Mesenchymal stem cell (in vitro differentiated cells and primary cell): ENCODE measurements around the gene SPEN.

ENCODE experiments used
- DNase-seq: peaks from one replicate; pipeline ENCODE4 v3.0.0-alpha.2; 2013
- H2AFZ ChIP-seq: one replicate; pipeline ENCODE4 v1.6.1; 2013; ENCODE audit warnings: low read depth, mild to moderate bottlenecking, control low read depth, inconsistent platforms, low read length, moderate library complexity
- H2AK5ac ChIP-seq: 2 replicates; pipeline ENCODE4 v1.6.1; 2013; ENCODE audit warnings: low read length, moderate library complexity, mild to moderate bottlenecking, inconsistent platforms; ENCODE audit not compliant: severe bottlenecking
- H2BK120ac ChIP-seq: one replicate; pipeline ENCODE4 v1.6.1; 2013; ENCODE audit warnings: low read depth, mild to moderate bottlenecking, inconsistent platforms, low read length, moderate library complexity
- H2BK12ac ChIP-seq, 2 experiments: one replicate each; pipeline ENCODE4 v1.6.1; 2013; ENCODE audit warnings: inconsistent platforms in 2 of 2, low read length in 2 of 2, mild to moderate bottlenecking in 2 of 2, moderate library complexity in 2 of 2, control low read depth in 1 of 2
- H2BK15ac ChIP-seq: one replicate; pipeline ENCODE4 v1.6.1; 2013; ENCODE audit warnings: mild to moderate bottlenecking, low read depth, inconsistent platforms; ENCODE audit not compliant: poor library complexity, severe bottlenecking
- H2BK5ac ChIP-seq: 2 replicates; pipeline ENCODE4 v1.6.1; 2013; ENCODE audit warnings: low read depth, mild to moderate bottlenecking, low read length, control low read depth, inconsistent platforms; ENCODE audit not compliant: poor library complexity, severe bottlenecking
- H3K14ac ChIP-seq, 2 experiments: one replicate each; pipeline ENCODE4 v1.6.1; 2013; ENCODE audit warnings: inconsistent platforms in 2 of 2, low read length in 2 of 2, control low read depth in 1 of 2, mild to moderate bottlenecking in 1 of 2, moderate library complexity in 1 of 2
- H3K18ac ChIP-seq, 2 experiments: one replicate each; pipeline ENCODE4 v1.6.1; 2013; ENCODE audit warnings: inconsistent platforms in 2 of 2, low read length in 2 of 2, control low read depth in 1 of 2, low read depth in 1 of 2, mild to moderate bottlenecking in 1 of 2
- H3K23ac ChIP-seq, 2 experiments: one replicate each; pipeline ENCODE4 v1.6.1; 2013; ENCODE audit warnings: inconsistent platforms in 2 of 2, low read length in 2 of 2, mild to moderate bottlenecking in 2 of 2, moderate library complexity in 2 of 2, control low read depth in 1 of 2
- H3K27ac ChIP-seq: 2 replicates; pipeline ENCODE4 v1.5.1; 2013; ENCODE audit warnings: mild to moderate bottlenecking, moderate library complexity, low read length, control low read depth, inconsistent platforms; ENCODE audit not compliant: poor library complexity, severe bottlenecking
- H3K27me3 ChIP-seq, 2 experiments: 2 replicates each; pipeline versions ENCODE4 v1.6.1 to v1.7.0; 2013; ENCODE audit warnings: low read length in 2 of 2, mild to moderate bottlenecking in 2 of 2, moderate library complexity in 2 of 2, control low read depth in 1 of 2, inconsistent platforms in 1 of 2; ENCODE audit not compliant: control insufficient read depth in 1 of 2, insufficient read depth in 1 of 2
- H3K36me3 ChIP-seq, 2 experiments: 2 replicates each; pipeline versions ENCODE4 v1.6.1 to v1.7.0; 2013; ENCODE audit warnings: low read length in 2 of 2, control low read depth in 1 of 2, inconsistent platforms in 1 of 2, low read depth in 1 of 2, mild to moderate bottlenecking in 1 of 2; ENCODE audit not compliant: insufficient read depth in 2 of 2, control insufficient read depth in 1 of 2
- H3K4ac ChIP-seq, 2 experiments: one replicate each; pipeline ENCODE4 v1.6.1; 2013; ENCODE audit warnings: inconsistent platforms in 2 of 2, low read length in 2 of 2, mild to moderate bottlenecking in 2 of 2, moderate library complexity in 2 of 2, control low read depth in 1 of 2, low read depth in 1 of 2
- H3K4me1 ChIP-seq: 2 replicates; pipeline ENCODE4 v1.6.1; 2013; ENCODE audit warnings: low read depth, low read length, control low read depth; ENCODE audit not compliant: control insufficient read depth, insufficient read depth
- H3K4me2 ChIP-seq: 2 replicates; pipeline ENCODE4 v1.6.1; 2013; ENCODE audit warnings: low read length, mild to moderate bottlenecking, inconsistent platforms; ENCODE audit not compliant: poor library complexity, severe bottlenecking
- H3K4me3 ChIP-seq, 2 experiments: 2 replicates each; pipeline versions ENCODE4 v1.5.1 to v1.7.0; 2013; ENCODE audit warnings: low read length in 2 of 2, mild to moderate bottlenecking in 2 of 2, control low read depth in 1 of 2, low read depth in 1 of 2; ENCODE audit not compliant: insufficient read depth in 1 of 2
- H3K79me1 ChIP-seq: replicated peaks from 2 replicates; pipeline ENCODE4 v1.6.1; 2013; ENCODE audit warnings: mild to moderate bottlenecking, control low read depth, low read length, inconsistent platforms; ENCODE audit not compliant: poor library complexity, severe bottlenecking
- H3K9ac ChIP-seq: 2 replicates; pipeline ENCODE4 v1.7.0; 2013; ENCODE audit warnings: mild to moderate bottlenecking, low read length, moderate library complexity
- H3K9me3 ChIP-seq: 2 replicates; pipeline ENCODE4 v1.7.0; 2013; ENCODE audit warnings: mild to moderate bottlenecking, low read length; ENCODE audit not compliant: control insufficient read depth
- H4K8ac ChIP-seq: one replicate; pipeline ENCODE4 v1.6.1; 2013; ENCODE audit warnings: inconsistent platforms, mild to moderate bottlenecking, low read length, moderate library complexity
- H4K91ac ChIP-seq: one replicate; pipeline ENCODE4 v1.6.1; 2013; ENCODE audit warnings: mild to moderate bottlenecking, low read length, inconsistent platforms
- WGBS: methylation state at CpG from one replicate; pipeline ENCODE4 v1.1.7; 2013; ENCODE audit warnings: mixed read lengths; 5-methylcytosine and 5-hydroxymethylcytosine counted together

SPEN gene

DNA sequence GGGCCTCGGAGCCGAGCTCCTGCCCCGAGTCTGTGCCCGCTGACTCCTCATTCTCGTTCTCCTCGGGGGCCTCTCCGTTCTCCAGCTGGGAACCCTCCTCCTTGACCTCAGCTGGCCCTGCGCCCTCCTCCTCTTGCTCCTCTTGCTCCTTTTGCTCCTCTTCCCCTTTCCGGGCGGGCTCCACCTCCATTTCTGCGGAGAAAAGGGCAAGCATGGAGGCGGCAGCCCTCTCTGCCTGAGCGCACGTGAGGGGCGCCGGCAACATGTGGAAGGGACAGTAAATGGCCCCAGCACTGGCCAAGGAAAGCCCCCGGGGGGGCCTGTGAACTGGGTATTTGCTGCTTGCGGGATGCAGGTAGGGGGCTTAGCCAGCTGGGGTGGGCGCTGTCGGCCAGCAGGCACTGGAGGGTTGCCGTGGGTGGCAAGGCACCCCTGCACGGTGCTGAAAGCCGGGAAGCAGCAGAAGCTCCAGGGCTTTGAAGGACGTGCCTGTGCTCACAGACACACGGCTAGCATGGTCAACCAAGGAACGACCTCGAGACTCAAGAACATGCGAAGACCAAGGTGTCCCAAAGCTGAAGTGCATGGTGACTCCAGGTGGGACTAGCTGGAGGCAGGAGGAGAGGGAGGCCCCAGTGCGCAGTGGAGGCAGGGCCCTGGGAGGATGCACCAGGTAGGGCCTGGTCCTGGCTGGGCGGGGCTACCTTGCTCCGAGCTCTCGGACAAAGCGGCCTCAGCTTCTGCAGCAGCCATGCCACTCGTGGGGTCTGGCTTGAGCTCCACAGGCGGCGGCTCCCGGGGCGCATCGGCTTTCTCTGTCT lies 97.7 kb downstream of the SPEN start:
- H2BK15ac ChIP-seq, result no peak overlapping the region
- no peak overlapping the region for H3K18ac ChIP-seq
- no peaks in the 10 kb centered on the region for H3K27me3 ChIP-seq
- no peak overlapping the region for H4K91ac ChIP-seq
- no peak overlapping the region for H3K27ac ChIP-seq
- no peak overlapping the region for H4K8ac ChIP-seq
- H3K9ac ChIP-seq, result no peak overlapping the region
- no peak overlapping the region for H3K4me3 ChIP-seq
- H2BK120ac ChIP-seq, result no peak overlapping the region
- H3K4me1 ChIP-seq, result peaks cover 29% of the 10 kb centered on the region
- 97% methylated on average over 39 of the region's 39 CpGs for WGBS
- H2BK5ac ChIP-seq, result no peak overlapping the region
- no peak overlapping the region for H2BK12ac ChIP-seq
- H3K23ac ChIP-seq, result no peak overlapping the region
- no peak overlapping the region for H2AK5ac ChIP-seq
- peaks cover 55% of the 10 kb centered on the region for H3K79me1 ChIP-seq
- peaks cover 78 to 83% of the 10 kb centered on the region in 2 experiments for H3K36me3 ChIP-seq
- no peak for DNase-seq
- H2AFZ ChIP-seq, result no peak overlapping the region
- H3K4me2 ChIP-seq, result no peak overlapping the region
- H3K9me3 ChIP-seq, result no peaks in the 10 kb centered on the region
- H3K14ac ChIP-seq, result no peak overlapping the region
- H3K4ac ChIP-seq, result no peak overlapping the region

DNA sequence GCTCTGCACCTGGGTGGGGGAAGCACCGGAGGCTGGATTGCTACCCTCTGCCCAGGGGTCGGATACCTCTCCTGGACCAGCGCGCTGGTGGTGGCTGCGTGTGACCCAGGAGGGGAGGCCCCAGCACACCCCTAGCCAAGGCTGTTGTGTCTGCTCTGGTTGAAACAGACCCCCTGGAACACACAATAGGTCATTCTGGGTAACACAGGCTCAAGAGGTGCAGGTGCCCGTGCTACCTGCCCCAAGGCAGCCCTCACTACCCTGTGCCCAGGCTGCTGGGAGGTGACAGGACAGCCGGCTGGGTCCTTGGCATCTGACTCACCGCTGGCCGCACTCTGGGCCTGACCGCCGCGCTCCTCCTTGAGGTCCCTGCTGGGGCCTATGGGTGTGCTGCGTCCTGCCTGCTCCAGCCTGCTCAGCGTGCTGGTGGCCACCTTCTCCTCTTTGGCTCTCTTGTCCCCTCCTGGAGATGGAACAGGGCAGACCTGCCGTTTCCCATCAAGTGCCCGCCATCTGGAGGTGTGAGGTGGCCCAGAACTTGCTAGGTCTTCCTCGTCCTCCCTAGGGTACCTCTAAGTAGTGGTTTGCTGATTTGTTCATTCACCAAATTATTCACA lies 98.4 kb downstream of the SPEN start:
- Histone ChIP-seq H2BK5ac (no peak overlapping the region), H3K18ac (no peak overlapping the region), H3K23ac (no peak overlapping the region), H2AFZ (no peak overlapping the region), H2BK15ac (no peak overlapping the region), H3K36me3 (peaks cover 71 to 80% of the 10 kb centered on the region in 2 experiments), H2BK120ac (no peak overlapping the region), H3K27ac (no peak overlapping the region), H3K4me1 (peaks cover 37% of the 10 kb centered on the region), H3K4ac (no peak overlapping the region), H3K4me2 (no peak overlapping the region), H2AK5ac (no peak overlapping the region), H3K4me3 (no peak overlapping the region), H3K9ac (no peak overlapping the region), H4K91ac (no peak overlapping the region), H3K9me3 (no peaks in the 10 kb centered on the region), H2BK12ac (peak overlapping the region in 1 of 2 experiments; percentile 11), H4K8ac (no peak overlapping the region), H3K79me1 (peaks cover 54% of the 10 kb centered on the region), H3K14ac (no peak overlapping the region), H3K27me3 (no peaks in the 10 kb centered on the region)
- DNase-seq, result no peak
- WGBS, result over 99% methylated on average over 17 of the region's 17 CpGs

DNA sequence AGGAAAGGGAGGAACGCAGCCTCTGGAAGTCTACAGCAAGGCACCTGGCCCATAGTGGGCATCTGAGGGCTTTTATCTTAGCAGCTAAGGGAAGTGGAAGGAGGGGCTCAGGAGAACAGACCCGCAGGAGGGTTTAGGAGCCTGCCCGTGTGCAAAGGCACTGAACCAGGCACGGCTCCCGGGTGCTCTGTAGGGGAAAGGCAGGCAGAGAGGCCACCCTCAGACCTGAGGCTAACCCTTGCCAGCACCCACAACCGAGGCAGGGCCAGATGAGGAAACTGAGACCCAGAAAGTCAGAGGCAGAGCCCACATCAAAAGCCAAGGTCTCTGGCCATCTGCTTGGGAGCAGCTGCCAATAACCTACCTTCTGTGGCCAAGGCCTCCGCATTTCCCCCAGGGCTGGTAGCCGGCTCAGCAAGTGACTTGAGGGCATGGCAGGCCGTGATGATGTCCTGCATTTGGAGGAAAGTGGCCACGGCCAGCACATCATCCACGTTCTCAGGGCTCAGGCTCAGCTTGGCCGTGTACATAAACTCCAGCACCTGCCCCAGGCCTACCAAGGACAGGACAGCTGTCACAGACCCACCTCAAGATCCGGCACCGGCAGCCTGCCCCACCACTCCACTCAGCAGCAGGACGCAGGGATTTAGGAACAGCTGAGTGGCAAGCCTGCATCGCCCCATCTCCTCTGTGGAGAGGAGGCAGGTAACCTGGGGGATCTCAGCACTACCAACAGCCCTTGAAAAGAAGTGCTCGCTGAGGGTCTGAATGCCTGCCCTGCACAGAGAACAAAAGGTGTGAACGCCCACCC lies 99.3 kb downstream of the SPEN start:
- Histone ChIP-seq H3K79me1 (peaks cover 49% of the 10 kb centered on the region), H3K4ac (no peak overlapping the region), H3K14ac (no peak overlapping the region), H2BK12ac (no peak overlapping the region), H3K36me3 (peaks cover 63 to 72% of the 10 kb centered on the region in 2 experiments), H3K18ac (no peak overlapping the region), H3K4me3 (no peak overlapping the region), H2AFZ (no peak overlapping the region), H3K9me3 (no peaks in the 10 kb centered on the region), H3K4me1 (peaks cover 45% of the 10 kb centered on the region), H2AK5ac (no peak overlapping the region), H3K27me3 (no peaks in the 10 kb centered on the region), H3K27ac (no peak overlapping the region), H4K8ac (no peak overlapping the region), H3K23ac (no peak overlapping the region), H2BK5ac (no peak overlapping the region), H2BK120ac (no peak overlapping the region), H4K91ac (no peak overlapping the region), H2BK15ac (no peak overlapping the region), H3K9ac (no peak overlapping the region), H3K4me2 (no peak overlapping the region)
- 96% methylated on average over 16 of the region's 18 CpGs for WGBS
- DNase-seq, result no peak
